HG02852 (cell line): Measurements from ENCODE around the gene EXD3.
"Not testable (repeated sequence)": the region's sequence is repeated elsewhere in the genome, so short reads cannot be mapped to it uniquely, and the experiment has no call there.

Experiments used
- ATAC-seq: cut with Tn5 transposase; IDR thresholded peaks from one replicate; pipeline ENCODE4 v1.9.1; 2021; ENCODE audit warnings: mild to moderate bottlenecking, moderate library complexity; ENCODE audit not compliant: unreplicated experiment

EXD3 gene

DNA sequence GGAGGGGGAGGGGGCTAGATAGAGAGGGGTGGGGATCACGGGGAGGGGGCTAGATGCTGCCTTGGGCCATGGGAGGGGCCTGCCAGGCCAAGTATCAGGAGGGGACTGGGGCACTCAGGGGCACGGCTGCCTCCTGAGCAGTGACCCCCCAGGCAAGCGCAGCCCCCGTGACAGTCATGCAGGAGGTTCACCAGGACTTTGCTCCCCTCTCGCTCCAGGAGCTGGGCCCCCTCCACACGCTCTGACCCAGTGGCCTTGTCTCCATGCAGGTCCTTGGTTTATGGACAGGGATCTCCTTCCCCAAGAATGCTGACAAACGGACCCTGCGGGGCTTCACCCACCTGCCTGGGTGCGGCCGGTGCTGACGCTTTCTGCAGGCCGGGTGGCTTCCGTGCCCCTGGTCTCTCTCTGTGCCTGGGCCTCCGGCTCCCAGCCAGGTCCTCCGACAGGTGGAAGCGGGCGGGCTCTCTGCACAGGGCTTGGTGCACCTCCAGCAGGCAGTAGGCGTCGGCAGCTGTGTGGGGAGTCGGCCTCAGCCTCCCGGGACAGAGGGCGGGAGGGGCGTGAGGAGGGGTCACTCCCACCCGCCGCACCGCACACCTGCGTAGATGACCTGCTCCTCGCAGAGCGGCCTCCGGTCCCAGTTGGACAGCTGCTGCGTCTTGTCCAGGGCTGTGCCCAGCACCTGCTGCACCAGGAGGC lies 74.0 kb downstream of the EXD3 start:
- no peak for ATAC-seq

DNA sequence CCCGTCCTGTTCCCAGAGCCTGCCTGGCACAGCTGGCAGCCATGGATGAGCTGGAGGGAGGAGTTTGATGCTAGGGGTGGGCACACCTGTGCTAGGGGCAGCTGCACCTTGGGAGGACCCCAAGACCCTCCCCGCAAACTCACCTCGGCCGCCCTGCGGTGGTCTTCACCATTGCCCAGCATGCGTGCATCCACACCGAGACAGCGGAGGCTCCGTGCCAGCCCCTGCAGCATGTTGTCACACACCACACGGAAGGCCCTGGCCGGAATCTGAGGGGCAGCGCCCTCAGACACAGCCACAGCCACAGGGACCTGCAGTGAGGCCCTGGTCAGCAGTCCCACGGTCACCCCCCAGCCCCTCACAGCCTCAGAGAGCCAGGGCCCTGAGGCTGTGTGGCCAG lies 75.0 kb downstream of the EXD3 start:
- no peak for ATAC-seq

DNA sequence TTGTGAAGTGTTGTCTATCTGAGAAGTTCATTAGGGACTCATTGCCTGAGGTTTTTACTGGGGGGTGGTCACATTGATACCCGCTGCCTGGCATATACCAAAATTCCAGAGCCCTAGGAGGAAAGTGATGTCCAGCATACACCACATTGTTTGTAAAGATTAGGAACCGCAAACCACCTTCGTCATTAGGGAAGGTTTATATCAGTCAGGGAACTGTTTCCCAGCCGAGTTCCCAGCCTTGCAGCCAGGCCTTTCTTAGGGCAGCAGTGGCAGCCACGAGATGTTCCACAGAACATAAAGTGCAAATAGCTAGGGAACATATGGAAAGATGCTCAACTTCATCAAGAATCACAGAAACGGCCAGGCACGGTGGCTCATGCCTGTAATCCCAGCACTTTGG lies 80.5 kb downstream of the EXD3 start:
- no peak for ATAC-seq

DNA sequence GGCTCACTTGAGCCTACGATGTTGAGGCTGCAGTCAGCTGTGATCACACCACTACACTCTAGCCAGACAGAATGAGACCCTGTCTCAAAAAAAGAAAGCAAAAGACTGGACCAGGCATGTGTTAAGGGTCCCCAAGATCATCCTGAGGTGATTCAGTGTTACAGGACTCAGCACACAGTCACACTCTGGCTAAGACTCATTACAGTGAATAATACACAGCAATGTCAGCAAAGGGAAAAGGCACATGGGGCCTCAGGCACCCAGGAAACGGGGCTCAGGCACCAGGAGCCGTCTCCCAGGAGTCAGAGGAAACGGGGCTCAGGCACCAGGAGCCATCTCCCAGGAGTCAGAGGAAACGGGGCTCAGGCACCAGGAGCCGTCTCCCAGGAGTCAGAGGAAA lies 81.7 kb downstream of the EXD3 start:
- ATAC-seq = no peak

DNA sequence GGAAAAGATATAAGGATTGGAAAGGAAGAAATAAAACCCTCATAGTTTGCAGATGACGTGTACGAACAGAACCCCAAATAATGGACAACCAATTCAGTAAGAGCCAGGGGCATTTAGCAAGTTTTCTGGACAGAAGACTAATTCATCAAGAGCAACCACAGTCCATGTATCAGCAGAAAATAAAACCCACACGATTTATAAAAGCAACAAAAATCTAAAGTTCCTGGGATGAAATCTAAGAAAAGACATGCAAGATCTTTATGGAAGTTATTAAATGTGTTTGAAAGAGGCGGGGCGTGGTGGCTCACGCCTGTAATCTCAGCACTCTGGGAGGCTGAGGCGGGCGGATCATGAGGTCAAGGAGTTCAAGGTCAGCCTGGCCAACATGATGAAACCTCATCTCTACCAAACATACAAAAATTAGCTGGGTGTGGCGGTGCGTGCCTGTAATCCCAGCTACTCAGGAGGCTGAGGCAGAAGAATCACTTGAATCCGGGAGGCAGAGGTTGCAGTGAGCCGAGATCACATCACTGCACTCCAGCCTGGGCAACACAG lies 83.0 kb downstream of the EXD3 start:
- not testable (repeated sequence) for ATAC-seq

DNA sequence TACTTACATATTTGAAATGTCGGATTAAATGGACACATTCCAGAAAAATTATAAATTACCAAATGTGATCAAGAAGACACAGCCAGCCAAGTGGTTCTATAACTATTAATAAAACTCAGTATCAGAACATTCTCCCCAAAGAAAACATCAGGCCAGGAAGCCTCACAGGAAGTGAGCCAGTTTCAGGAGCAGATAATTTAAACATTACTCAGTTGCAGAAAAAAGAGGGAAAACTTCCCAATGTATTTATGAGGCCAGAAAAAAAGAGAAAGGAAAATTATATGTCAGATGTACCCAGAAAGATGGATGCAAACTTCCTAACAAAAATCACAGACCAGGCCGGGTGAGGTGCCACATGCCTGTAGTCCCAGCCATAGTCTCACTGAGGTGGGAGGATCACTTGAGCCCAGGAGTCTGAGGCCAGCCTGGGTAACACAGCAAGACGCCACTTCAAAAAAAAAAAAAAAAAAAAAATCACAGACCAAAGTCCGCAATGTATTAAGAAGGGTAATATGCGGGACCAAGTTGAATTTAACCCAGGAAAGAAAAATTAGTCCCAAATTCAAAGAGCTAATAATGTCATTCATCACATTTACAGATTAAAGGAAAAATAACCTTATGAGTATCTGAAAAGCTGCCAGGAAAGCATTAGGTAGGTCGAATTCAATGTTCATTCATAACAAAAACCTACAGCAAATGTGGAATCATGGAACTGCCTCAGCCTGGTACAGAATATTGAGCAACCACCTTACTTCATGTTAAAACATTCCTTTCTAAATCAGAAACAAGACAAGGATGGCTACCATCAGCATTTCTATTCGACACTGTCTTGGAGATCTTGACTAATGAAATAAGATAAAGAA lies 83.7 kb downstream of the EXD3 start:
- no peak for ATAC-seq

DNA sequence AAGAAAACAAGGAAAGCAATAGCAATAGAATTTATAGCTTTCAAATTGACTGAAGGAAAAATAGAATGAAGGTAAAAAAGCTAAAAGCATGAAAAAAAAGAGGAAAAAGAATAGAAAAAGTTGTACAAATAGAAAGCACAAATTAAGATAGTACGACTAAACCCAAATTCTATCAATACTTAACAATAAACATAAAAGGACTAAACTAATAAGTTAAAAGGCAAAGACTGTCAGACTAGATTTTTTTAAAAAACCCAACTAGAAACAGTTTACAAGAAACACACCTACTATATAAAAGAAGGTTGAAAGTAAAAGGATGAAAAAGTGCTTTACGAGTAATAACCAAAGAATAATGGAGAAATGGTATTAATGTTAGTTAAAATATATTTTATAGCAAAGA lies 86.2 kb downstream of the EXD3 start:
- ATAC-seq = no peak

DNA sequence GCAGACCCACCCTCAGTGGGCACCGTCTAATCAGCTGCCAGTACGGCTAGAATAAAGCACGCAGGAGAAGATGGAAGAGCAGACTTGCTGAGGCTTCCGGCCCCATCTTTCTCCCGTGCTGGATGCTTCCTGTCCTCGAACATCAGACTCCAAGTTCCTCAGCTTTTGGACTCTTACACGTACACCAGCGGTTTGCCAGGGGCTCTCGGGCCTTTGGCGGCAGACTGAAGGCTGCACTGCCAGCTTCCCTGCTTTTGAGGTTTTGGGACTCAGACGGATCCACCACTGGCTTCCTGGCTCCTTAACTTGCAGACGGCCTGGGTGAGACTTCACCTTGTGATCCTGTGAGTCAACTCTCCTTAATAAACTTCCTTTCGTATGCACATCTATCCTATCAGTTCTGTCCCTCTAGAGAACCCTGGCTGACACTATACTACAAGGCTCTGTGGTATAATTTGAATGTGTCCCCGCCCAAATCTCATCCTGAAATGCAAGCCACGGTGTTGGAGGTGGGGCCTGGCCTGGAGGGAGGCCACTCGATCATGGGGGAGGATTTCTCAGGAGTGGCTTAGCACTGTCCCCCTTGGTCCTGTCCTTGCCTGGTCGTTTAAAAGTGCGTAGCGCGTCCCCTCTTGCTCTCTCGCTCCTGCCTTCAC lies 89.8 kb downstream of the EXD3 start:
- ATAC-seq = no peak

DNA sequence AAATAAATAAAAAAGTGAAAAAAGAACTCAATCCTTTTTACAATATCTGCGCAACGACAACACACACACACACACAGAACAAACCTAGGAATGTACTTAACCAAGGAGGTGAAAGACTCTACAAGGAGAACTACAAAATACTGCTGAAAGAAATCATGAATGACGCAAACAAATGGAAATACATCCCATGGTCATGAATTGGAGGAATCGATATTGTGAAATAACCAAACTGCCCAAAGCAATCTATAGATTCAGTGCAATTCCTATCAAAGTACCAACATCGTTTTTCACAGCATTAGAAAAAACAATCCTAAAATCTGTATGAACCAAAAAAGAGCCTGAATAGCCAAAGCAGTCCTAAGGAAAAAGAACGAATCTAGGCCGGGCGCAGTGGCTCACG lies 91.0 kb downstream of the EXD3 start:
- ATAC-seq = no peak

DNA sequence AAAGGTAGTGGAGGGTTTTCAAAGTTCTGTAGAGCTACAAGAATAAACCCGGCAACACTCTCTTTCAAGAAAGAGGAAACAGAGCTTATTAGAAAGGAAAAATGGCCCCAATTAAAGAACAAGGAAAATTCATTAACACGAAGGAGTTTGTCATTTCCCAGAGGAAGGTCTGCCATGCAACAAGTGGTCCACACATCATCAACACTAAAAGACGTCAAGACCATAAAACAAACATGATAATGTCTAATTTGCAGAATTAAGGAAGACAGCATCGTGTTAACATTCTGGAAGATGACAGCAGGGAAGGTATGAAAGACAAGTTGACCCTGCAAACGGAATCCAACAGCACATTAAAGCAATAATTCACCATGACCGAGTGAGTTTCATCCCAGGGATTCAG lies 92.3 kb downstream of the EXD3 start:
- ATAC-seq = no peak

DNA sequence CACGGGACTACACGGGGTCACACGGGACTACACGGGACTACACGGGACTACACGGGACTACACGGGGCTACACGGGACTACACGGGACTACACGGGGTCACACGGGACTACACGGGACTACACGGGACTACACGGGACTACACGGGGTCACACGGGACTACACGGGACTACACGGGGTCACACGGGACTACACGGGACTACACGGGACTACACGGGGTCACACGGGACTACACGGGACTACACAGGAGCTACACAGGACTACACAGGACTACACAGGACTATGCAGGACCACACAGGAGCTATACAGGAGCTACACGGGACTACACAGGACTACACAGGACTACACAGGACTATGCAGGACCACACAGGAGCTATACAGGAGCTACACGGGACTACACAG lies 93.4 kb downstream of the EXD3 start:
- ATAC-seq = not testable (repeated sequence)

DNA sequence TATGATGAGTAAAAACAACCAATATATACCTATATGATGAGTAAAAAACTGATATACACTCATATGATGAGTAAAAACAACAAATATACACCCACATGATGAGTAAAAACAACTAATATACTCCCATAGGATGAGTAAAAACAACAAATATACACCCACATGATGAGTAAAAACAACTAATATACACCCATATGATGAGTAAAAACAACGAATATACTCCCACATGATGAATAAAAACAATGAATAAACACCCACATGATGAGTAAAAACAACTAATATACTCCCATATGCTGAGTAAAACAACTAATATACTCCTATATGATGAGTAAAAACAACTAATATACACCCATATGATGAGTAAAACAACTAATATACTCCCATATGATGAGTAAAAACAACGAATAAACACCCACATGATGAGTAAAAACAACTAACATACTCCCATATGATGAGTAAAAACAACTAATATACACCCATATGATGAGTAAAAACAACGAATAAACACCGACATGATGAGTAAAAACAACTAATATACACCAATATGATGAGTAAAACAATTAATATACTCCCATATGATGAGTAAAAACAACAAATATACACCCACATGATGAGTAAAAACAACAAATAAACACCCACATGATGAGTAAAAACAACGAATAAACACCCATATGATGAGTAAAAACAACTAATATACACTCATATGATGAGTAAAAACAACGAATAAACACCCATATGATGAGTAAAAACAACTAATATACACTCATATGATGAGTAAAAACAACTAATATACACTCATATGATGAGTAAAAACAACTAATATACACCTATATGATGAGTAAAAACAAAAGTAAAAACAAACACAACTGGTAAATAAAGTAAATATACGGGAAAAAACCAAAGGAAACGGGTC lies 95.1 kb downstream of the EXD3 start:
- not testable (repeated sequence) for ATAC-seq

DNA sequence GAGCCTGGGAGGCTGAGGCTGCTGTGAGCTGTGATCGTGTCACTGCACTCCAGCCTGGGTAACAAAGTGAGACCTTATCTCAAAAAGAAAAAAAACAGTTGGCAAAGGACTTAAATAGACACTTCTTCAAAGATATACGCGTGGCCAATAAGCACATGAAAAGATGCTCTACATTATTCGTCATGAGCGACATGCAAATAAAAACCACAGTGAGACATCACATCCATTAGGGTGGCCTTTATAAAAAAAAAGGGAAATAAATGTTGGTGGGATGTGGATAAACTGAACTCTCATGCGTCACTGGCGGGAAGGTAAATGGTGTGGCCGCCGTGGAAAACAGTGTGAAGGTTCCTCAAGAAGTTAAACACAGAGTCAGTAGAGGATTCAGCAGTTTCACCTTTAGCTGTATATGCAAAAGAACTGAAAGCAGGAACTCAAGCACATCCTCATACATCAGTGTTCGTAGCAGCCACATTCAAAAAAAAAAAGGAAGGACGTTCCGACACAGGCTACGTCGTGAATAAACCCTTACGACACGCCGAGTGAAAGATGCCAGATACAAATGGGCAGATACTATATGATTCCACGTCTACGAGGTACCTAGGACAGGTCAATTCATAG lies 96.4 kb downstream of the EXD3 start:
- ATAC-seq = no peak

DNA sequence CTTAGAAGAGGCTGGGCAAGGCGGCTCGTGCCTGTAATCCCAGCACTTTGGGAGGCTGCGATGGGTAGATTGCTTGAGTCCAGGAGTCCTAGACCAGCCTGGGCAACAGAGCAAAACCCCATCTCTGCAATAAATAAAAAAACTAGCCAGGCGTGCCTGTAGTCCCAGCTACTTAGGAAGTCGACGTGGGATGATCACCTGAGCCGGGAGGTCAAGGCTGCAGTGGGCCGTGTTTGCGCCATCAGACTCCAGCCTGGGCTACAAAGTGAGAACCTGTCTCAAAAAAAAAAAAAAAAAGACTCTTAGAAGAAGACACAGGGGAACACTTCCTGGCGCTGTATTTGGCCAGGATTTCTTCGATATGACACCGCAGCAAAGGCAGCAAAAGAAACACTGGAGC lies 97.2 kb downstream of the EXD3 start:
- no peak for ATAC-seq

DNA sequence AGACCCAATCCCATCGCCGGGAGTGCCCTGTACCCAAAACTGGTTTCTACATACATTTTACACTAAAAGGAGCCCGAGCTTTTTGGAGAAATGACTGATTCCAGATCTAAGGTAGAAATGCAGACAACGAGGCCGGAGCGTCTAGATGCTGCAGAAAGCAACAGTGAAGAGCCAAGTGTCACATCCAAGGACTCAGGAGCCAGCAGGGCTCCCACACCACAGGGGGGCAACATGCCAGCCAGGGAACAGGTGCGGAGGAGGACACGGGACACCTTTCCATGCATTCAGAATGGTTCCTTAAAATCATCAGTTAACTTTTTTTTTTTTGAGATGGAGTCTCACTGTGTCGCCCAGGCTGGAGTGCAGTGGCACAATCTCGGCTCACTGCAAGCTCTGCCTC lies 97.8 kb downstream of the EXD3 start:
- no peak for ATAC-seq

DNA sequence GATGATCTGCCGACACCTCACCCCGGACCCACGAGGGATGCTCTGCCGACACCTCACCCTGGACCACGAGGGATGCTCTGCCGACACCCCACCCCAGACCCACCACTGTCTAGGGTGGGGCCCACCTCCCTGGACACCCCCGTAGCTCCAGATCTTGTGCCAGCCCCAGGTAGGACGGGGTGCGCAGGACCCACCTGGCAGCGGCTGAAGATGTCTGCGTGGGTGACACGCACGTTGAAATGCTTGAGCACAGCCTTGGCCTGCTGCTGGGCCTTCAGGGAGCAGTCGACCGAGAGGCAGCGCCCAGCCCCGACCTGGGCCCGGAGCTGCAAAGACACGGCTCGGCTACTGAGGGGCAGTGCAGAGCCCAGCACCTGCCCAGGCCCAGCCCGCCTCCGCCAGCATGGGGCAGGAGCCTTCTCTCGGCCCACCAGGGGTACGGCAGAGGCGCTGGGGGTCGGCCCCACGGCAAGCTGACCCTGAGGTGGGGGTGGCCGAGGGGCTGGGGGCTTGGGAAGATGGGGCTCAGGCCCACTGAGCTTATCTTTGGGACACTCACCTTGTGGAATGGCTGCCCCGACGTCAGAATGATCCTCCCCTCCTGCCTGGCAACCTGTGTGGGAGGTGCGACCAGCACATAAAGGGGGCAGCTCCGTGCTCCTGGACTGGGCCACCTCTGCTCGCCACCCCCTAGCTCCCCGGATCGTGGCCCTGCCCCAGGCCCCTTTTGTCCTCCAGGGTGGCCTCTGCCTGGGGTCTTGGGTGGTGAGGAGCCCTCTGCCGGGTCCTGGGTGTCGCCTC lies 99.2 kb downstream of the EXD3 start:
- no peak for ATAC-seq

DNA sequence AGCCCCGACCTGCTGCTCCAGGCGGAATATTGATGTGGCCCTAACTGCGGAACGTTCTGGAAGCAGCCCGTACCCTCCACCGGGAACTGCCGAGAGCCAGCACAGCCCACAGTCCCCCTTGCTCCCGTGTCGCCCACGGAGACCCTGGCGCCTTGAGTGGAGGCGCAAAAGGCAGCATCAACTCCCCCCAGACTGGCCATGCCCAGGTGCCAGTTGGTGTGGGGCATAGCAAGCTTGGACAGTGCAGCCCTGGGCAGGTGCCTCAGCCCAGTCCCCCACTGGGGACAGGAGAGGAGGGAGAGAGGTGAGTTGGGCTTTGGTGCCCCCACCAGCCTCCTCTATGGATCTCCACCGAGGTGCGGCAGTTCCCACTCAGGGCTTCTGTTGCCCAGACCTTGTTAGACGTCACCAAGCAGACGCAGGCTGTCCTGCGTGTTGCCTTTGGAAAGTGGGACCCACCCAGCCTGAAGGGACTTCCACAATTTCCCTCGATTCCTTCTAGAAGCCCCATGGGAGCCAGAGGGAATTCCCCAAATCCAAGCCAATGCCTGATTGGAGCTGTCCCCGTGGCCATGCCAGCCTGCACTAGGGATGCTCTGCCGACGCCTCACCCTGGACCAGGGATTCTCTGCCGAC lies 101.1 kb downstream of the EXD3 start:
- ATAC-seq = no peak

DNA sequence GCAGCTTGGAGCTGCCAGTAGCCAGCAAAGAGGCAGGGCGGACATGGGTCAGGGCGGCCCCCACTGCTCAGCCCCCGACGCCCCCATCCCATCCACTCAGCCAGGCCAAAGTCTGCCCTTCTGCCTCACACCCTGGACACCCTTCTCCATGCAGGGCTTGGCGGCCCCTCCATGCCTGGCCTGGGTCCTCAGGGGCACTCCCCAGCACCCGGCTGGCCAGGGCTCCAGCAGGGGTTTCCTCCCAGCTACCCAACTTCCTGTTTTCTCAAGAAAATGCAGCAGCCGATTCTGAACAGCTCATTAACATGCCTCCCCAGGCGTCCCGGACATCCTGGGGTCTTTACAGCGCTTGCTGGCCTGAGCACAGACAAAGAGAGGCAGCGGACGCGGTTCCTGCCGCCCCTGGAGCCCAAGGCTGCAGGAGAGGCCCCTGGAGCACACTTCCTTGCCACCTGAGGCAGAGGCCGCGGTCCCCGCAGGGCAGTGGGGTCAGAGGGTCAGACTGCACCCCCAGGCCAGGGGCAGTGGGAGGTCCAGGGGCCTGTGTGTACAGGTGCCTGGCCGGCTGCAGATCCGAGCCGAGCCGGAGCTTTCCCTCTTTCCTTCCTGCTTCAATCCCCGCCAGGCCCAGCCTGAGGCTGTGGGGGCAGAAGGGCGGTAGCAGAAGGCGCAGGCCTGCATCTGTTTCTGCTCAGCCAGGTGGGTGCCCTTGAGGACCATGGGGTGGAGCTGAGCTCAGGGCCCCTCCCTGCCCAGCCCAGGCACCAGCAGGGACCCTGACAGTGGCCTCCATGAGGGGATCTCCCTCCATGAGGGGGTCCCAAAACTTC lies 102.2 kb downstream of the EXD3 start:
- no peak for ATAC-seq
